ENCODE measurements around the gene OMA1. TPM values are rescaled to one million over a fixed set of nuclear protein-coding genes. Genes with fewer than 3 reads are reported as not detected.

Gene OMA1
- polyA plus RNA-seq, 1 of the 3 experiments (the other 2 are of a cell fraction), result 6.9 TPM

GRCh38 chr1:58432851-58433668, 113.5 kb downstream of the OMA1 start (continued):
- TF ChIP-seq RXRA (IDR thresholded peaks at IDR 0.05; ENCODE audit: borderline replicate concordance, low read depth) (no peak), ZBTB33 (IDR thresholded peaks at IDR 0.05; ENCODE audit: borderline replicate concordance, low read depth) (no peak), SMC3 (IDR thresholded peaks at IDR 0.05; ENCODE audit: low read depth, low read length) (no peak), CHD2 (IDR thresholded peaks at IDR 0.05; ENCODE audit: low read length, partially characterized antibody) (peak; percentile 55), JUND (IDR thresholded peaks at IDR 0.05) (no peak), NRF1 (IDR thresholded peaks at IDR 0.05; ENCODE audit: low read depth, low read length) (no peak)

- Histone ChIP-seq H2AFZ (ENCODE audit: low read depth) (peak overlapping the region; percentile 94), H3K27me3 (ENCODE audit: insufficient read depth) (no peaks in the 10 kb centered on the region), H3K27ac (ENCODE audit: low read depth in 2 of 2, low read length in 1 of 2) (peak overlapping the region in 1 of 2 experiments; percentile 90; a peak in 2 of 4 replicates), H3K4me1 (ENCODE audit: control insufficient read depth in 1 of 2, insufficient read depth in 2 of 2, low read depth in 1 of 2, low read length in 1 of 2) (peaks cover 8 to 30% of the 10 kb centered on the region in 2 experiments; a peak in 3 of 4 replicates), H3F3A (replicated peaks; ENCODE audit: insufficient read depth) (peaks cover 7% of the 10 kb centered on the region), H3K9me3 (no peaks in the 10 kb centered on the region), H3K4me3 (ENCODE audit: low read depth in 2 of 2, low read length in 1 of 2) (no peak overlapping the region), H3K79me2 (ENCODE audit: insufficient read depth) (no peaks in the 10 kb centered on the region), H3K4me2 (peak overlapping the region; percentile 77; the same call in 1 of the 2 replicates), H3K9ac (peak overlapping the region; percentile 70; the same call in 1 of the 2 replicates), H3K36me3 (replicated peaks in 1 of 2; ENCODE audit: control insufficient read depth in 1 of 2, insufficient read depth in 2 of 2, low read length in 1 of 2) (no peaks in the 10 kb centered on the region), H3K9me2 (no peaks in the 10 kb centered on the region), H4K20me1 (ENCODE audit: insufficient read depth) (no peaks in the 10 kb centered on the region)
- TF ChIP-seq MAX (IDR thresholded peaks at IDR 0.05; ENCODE audit: low read depth) (no peak), NRF1 (IDR thresholded peaks at IDR 0.05; ENCODE audit: low read depth, low read length) (no peak), ELF1 (IDR thresholded peaks at IDR 0.05) (no peak), MXI1 (IDR thresholded peaks at IDR 0.05; ENCODE audit: low read depth, low read length) (no peak), SMC3 (IDR thresholded peaks at IDR 0.05; ENCODE audit: low read depth, low read length) (no peak), GABPA (IDR thresholded peaks at IDR 0.05; ENCODE audit: low read depth) (no peak), FOXM1 (IDR thresholded peaks at IDR 0.05; ENCODE audit: low read depth) (no peak), YY1 (IDR thresholded peaks at IDR 0.05; ENCODE audit: low read depth) (no peak), FOSL2 (IDR thresholded peaks at IDR 0.05; ENCODE audit: borderline replicate concordance, low read depth) (no peak), CHD2 (IDR thresholded peaks at IDR 0.05; ENCODE audit: low read length, partially characterized antibody) (no peak), REST (IDR thresholded peaks at IDR 0.05; ENCODE audit: low read depth, low read length) (no peak), POLR2AphosphoS5 (IDR thresholded peaks at IDR 0.05; ENCODE audit: low read depth, low read length) (no peak), CTCF (IDR thresholded peaks at IDR 0.05) (no peak), JUND (IDR thresholded peaks at IDR 0.05) (no peak)
- no peak for DNase-seq
- POLR2A ChIA-PET, result no interaction called here
- 74% methylated on average over 6 of the region's 6 CpGs for WGBS (ENCODE audit: low lambda C conversion rate)
- CTCF ChIA-PET, result no interaction called here
Observed at GRCh38 chr1:58431901-58432620, 114.5 kb downstream of the OMA1 start.
